Vagina (tissue), 2 donors: ENCODE data around the gene SAMD4A. TPM values are rescaled to one million over a fixed set of nuclear protein-coding genes. Genes with fewer than 3 reads are reported as not detected.

ENCODE experiments used
- DNase-seq, 2 donors: peaks; one replicate each; pipeline ENCODE4 v3.0.0-alpha.2; 2017; ENCODE audit errors: extremely low spot score in 2 of 2
- H3K27ac ChIP-seq: fragments of 200-600 bp; sonication (generic); one replicate; pipeline ENCODE4 v1.5.1; 2019
- H3K27me3 ChIP-seq: fragments of 200-600 bp; sonication (generic); one replicate; pipeline ENCODE4 v1.5.1; 2019
- H3K36me3 ChIP-seq, 2 donors: fragments of 200-600 bp; sonication (generic); one replicate each; pipeline ENCODE4 v1.5.1; 2017 to 2019
- H3K4me1 ChIP-seq: fragments of 200-600 bp; sonication (generic); one replicate; pipeline ENCODE4 v1.5.1; 2019
- H3K4me3 ChIP-seq, 2 donors: fragments of 200-600 bp; sonication (generic); 1 replicate in 1 of 2; 2 replicates in 1 of 2; pipeline ENCODE4 v1.5.1; 2016 to 2019
- H3K9me3 ChIP-seq: fragments of 200-600 bp; sonication (generic); one replicate; pipeline ENCODE4 v1.5.1; 2019
- CTCF ChIP-seq, 3 experiments: fragments of 450-650 bp in 2 of 3; fragments of 200-600 bp in 1 of 3; sonication (generic) in 1 of 3; IDR thresholded peaks; one replicate each; pipeline ENCODE4 v1.5.1; 2017 to 2019; ENCODE audit warnings: antibody characterized with exemption in 3 of 3, mild to moderate bottlenecking in 2 of 3, moderate library complexity in 2 of 3
- POLR2A ChIP-seq, 2 donors: fragments of 450-650 bp; IDR thresholded peaks; one replicate each; pipeline ENCODE4 v1.6.1; 2017; ENCODE audit warnings: antibody characterized with exemption in 2 of 2, mild to moderate bottlenecking in 2 of 2, moderate library complexity in 2 of 2
- POLR2AphosphoS5 ChIP-seq, 2 donors: sonication (generic); formaldehyde crosslinking; IDR thresholded peaks; one replicate each; pipeline ENCODE4 v1.9.0; 2017; ENCODE audit warnings: antibody characterized with exemption in 2 of 2, mild to moderate bottlenecking in 2 of 2, low read depth in 1 of 2; ENCODE audit not compliant: insufficient read depth in 1 of 2
- intact Hi-C: fragments of 100-400 bp; cut with DNase I; formaldehyde crosslinking; loops from one replicate; pipeline ENCODE4 v1.15.1; 2023
- total RNA-seq: library from RNA; depleted of rRNA; stranded (reverse); fragments of >200 nt; gene quantifications from one replicate; pipeline ENCODE4 v1.2.3, GENCODE V29; 2016

SAMD4A gene
- total RNA-seq, 1 donor from 2014 or later = 43.0 TPM

GRCh38 chr14:54554401-54554800, 12.5 kb upstream of the SAMD4A start:
- intact Hi-C loops = no loop called here
- no peaks in the 10 kb centered on the region for H3K36me3 ChIP-seq
- H3K27ac ChIP-seq = no peak overlapping the region
- no peak for DNase-seq
- no peaks in the 10 kb centered on the region for H3K27me3 ChIP-seq
- H3K9me3 ChIP-seq = no peaks in the 10 kb centered on the region
- TF ChIP-seq CTCF (IDR thresholded peaks at IDR 0.05) = no peak
- TF ChIP-seq POLR2AphosphoS5 (IDR thresholded peaks at IDR 0.05; ENCODE audit: insufficient read depth in 1 of 2, low read depth in 1 of 2) = no peak
- no peak for TF ChIP-seq POLR2A (IDR thresholded peaks at IDR 0.05)
- H3K4me1 ChIP-seq = no peaks in the 10 kb centered on the region
- no peak overlapping the region for H3K4me3 ChIP-seq

GRCh38 chr14:54555651-54556050, 11.3 kb upstream of the SAMD4A start:
- Histone ChIP-seq H3K27ac (no peak overlapping the region), H3K4me3 (no peak overlapping the region), H3K9me3 (no peaks in the 10 kb centered on the region), H3K27me3 (no peaks in the 10 kb centered on the region), H3K4me1 (no peaks in the 10 kb centered on the region), H3K36me3 (no peaks in the 10 kb centered on the region)
- TF ChIP-seq POLR2AphosphoS5 (IDR thresholded peaks at IDR 0.05; ENCODE audit: insufficient read depth in 1 of 2, low read depth in 1 of 2) (no peak), POLR2A (IDR thresholded peaks at IDR 0.05) (no peak), CTCF (IDR thresholded peaks at IDR 0.05) (no peak)
- intact Hi-C loops = no loop called here
- DNase-seq = no peak

GRCh38 chr14:54556535-54556934, 10.4 kb upstream of the SAMD4A start:
- Histone ChIP-seq H3K9me3 (no peaks in the 10 kb centered on the region), H3K36me3 (no peaks in the 10 kb centered on the region), H3K27me3 (no peaks in the 10 kb centered on the region), H3K27ac (no peak overlapping the region), H3K4me1 (no peaks in the 10 kb centered on the region), H3K4me3 (no peak overlapping the region)
- no peak for TF ChIP-seq CTCF (IDR thresholded peaks at IDR 0.05)
- no peak for TF ChIP-seq POLR2A (IDR thresholded peaks at IDR 0.05)
- TF ChIP-seq POLR2AphosphoS5 (IDR thresholded peaks at IDR 0.05; ENCODE audit: insufficient read depth in 1 of 2, low read depth in 1 of 2) = no peak
- intact Hi-C loops = no loop called here
- DNase-seq = no peak

- Histone ChIP-seq H3K4me3 (no peak overlapping the region), H3K9me3 (no peaks in the 10 kb centered on the region), H3K27ac (no peak overlapping the region), H3K36me3 (no peaks in the 10 kb centered on the region), H3K4me1 (peaks cover 10% of the 10 kb centered on the region), H3K27me3 (no peaks in the 10 kb centered on the region)
- intact Hi-C loops = no loop called here
- DNase-seq = no peak
- TF ChIP-seq CTCF (IDR thresholded peaks at IDR 0.05) (no peak), POLR2A (IDR thresholded peaks at IDR 0.05) (no peak), POLR2AphosphoS5 (IDR thresholded peaks at IDR 0.05; ENCODE audit: insufficient read depth in 1 of 2, low read depth in 1 of 2) (no peak)
These were observed 4.6 kb upstream of the SAMD4A start for GRCh38 chr14:54562334-54562733.

- TF ChIP-seq POLR2A (IDR thresholded peaks at IDR 0.05) (no peak), POLR2AphosphoS5 (IDR thresholded peaks at IDR 0.05; ENCODE audit: insufficient read depth in 1 of 2, low read depth in 1 of 2) (peak in 1 of 2 donors; percentile 12), CTCF (IDR thresholded peaks at IDR 0.05) (peak; percentile 75 to 86 (median 83))
- no peak for DNase-seq
- H3K36me3 ChIP-seq = no peaks in the 10 kb centered on the region
- peak overlapping the region; percentile 75 to 86 for H3K4me3 ChIP-seq
- intact Hi-C loops = no loop called here
- no peaks in the 10 kb centered on the region for H3K27me3 ChIP-seq
- peaks cover 25% of the 10 kb centered on the region for H3K4me1 ChIP-seq
- H3K9me3 ChIP-seq = no peaks in the 10 kb centered on the region
- H3K27ac ChIP-seq = peak overlapping the region; percentile 99
These were observed 2.7 kb upstream of the SAMD4A start for GRCh38 chr14:54564071-54564867.
